BLaER1 treated with 17β-estradiol and CSF1 and Interleukin-3, amounts not matched to agents 10 nM and 100 nM (cell line): ENCODE data around the gene CDYL.

Experiments used
- H3K27ac ChIP-seq, 11 experiments: shearing (Covaris generic); formaldehyde crosslinking; 2 replicates each; pipeline ENCODE4 v1.8.1; 2022
- H3K27me3 ChIP-seq, 11 experiments: shearing (Covaris generic); formaldehyde crosslinking; 2 replicates each; pipeline ENCODE4 v1.8.1; 2022
- H3K36me3 ChIP-seq, 11 experiments: shearing (Covaris generic); formaldehyde crosslinking; 2 replicates each; pipeline ENCODE4 v1.8.1; 2022
- H3K4me1 ChIP-seq, 10 experiments: shearing (Covaris generic); formaldehyde crosslinking; 2 replicates each; pipeline ENCODE4 v1.8.1; 2022
- H3K4me2 ChIP-seq, 11 experiments: shearing (Covaris generic); formaldehyde crosslinking; 2 replicates each; pipeline ENCODE4 v1.8.1; 2022
- H3K4me3 ChIP-seq, 10 experiments: shearing (Covaris generic); formaldehyde crosslinking; 2 replicates each; pipeline ENCODE4 v1.8.1; 2022
- H3K9ac ChIP-seq, 11 experiments: shearing (Covaris generic); formaldehyde crosslinking; 2 replicates each; pipeline ENCODE4 v1.8.1; 2022
- H3K9me3 ChIP-seq, 11 experiments: shearing (Covaris generic); formaldehyde crosslinking; replicated peaks in 1 of 11; 2 replicates each; pipeline ENCODE4 v1.8.1; 2022
- H4K20me1 ChIP-seq, 11 experiments: shearing (Covaris generic); formaldehyde crosslinking; 2 replicates each; pipeline ENCODE4 v1.8.1; 2022
- Cebpa-rat ChIP-seq, 11 experiments: shearing (Covaris generic); IDR thresholded peaks; 2 replicates each; pipeline ENCODE4 v1.8.1; 2022

Gene CDYL

GRCh38 chr6:4814212-4814611 lies 38.0 kb downstream of the CDYL start:
- TF ChIP-seq Cebpa-rat (IDR thresholded peaks at IDR 0.05), result no peak
- H3K4me2 ChIP-seq, result peak overlapping the region in 3 of 11 experiments; percentile 8 to 21 (median 20); a peak in 1 of 22 replicates
- no peak overlapping the region for H3K9ac ChIP-seq
- peaks cover 0 to 33% (median 10%) of the 10 kb centered on the region in 10 experiments; a peak in 13 of 20 replicates for H3K4me1 ChIP-seq
- no peaks in the 10 kb centered on the region for H3K27me3 ChIP-seq
- peaks cover 9 to 80% (median 45%) of the 10 kb centered on the region in 11 experiments for H3K9me3 ChIP-seq
- no peak overlapping the region for H3K4me3 ChIP-seq
- peaks cover 45 to 94% (median 87%) of the 10 kb centered on the region in 11 experiments; a peak in 19 of 22 replicates for H4K20me1 ChIP-seq
- no peak overlapping the region for H3K27ac ChIP-seq
- peaks cover 5 to 51% (median 27%) of the 10 kb centered on the region in 11 experiments; a peak in 18 of 22 replicates for H3K36me3 ChIP-seq

GRCh38 chr6:4814987-4815386 lies 38.8 kb downstream of the CDYL start:
- H3K36me3 ChIP-seq, result peaks cover 10 to 55% (median 29%) of the 10 kb centered on the region in 11 experiments; a peak in 19 of 22 replicates
- H3K27me3 ChIP-seq, result no peaks in the 10 kb centered on the region
- TF ChIP-seq Cebpa-rat (IDR thresholded peaks at IDR 0.05), result no peak
- H3K9me3 ChIP-seq, result peaks cover 5 to 79% (median 42%) of the 10 kb centered on the region in 11 experiments; a peak in 20 of 22 replicates
- peaks cover 0 to 33% (median 10%) of the 10 kb centered on the region in 10 experiments; a peak in 13 of 20 replicates for H3K4me1 ChIP-seq
- no peak overlapping the region for H3K9ac ChIP-seq
- no peak overlapping the region for H3K4me3 ChIP-seq
- H3K4me2 ChIP-seq, result no peak overlapping the region
- peaks cover 53 to 100% (median 94%) of the 10 kb centered on the region in 11 experiments; a peak in 19 of 22 replicates for H4K20me1 ChIP-seq
- no peak overlapping the region for H3K27ac ChIP-seq

- peaks cover 9 to 79% (median 42%) of the 10 kb centered on the region in 11 experiments for H3K9me3 ChIP-seq
- H3K36me3 ChIP-seq, result peaks cover 14 to 58% (median 31%) of the 10 kb centered on the region in 11 experiments; a peak in 21 of 22 replicates
- no peaks in the 10 kb centered on the region for H3K27me3 ChIP-seq
- H3K9ac ChIP-seq, result no peak overlapping the region
- H3K4me3 ChIP-seq, result no peak overlapping the region
- no peak overlapping the region for H3K27ac ChIP-seq
- peaks cover 0 to 28% (median 10%) of the 10 kb centered on the region in 10 experiments; a peak in 13 of 20 replicates for H3K4me1 ChIP-seq
- H4K20me1 ChIP-seq, result peaks cover 58 to 100% (median 97%) of the 10 kb centered on the region in 11 experiments; a peak in 20 of 22 replicates
- no peak overlapping the region for H3K4me2 ChIP-seq
- no peak for TF ChIP-seq Cebpa-rat (IDR thresholded peaks at IDR 0.05)
Measured at GRCh38 chr6:4815584-4815983, 39.4 kb downstream of the CDYL start.

GRCh38 chr6:4816904-4817303 lies 40.7 kb downstream of the CDYL start:
- H3K36me3 ChIP-seq, result peaks cover 19 to 69% (median 42%) of the 10 kb centered on the region in 11 experiments; a peak in 21 of 22 replicates
- H3K9ac ChIP-seq, result no peak overlapping the region
- H3K4me1 ChIP-seq, result peaks cover 0 to 15% (median 6%) of the 10 kb centered on the region in 10 experiments; a peak in 12 of 20 replicates
- H3K4me3 ChIP-seq, result no peak overlapping the region
- no peak overlapping the region for H3K27ac ChIP-seq
- peaks cover 50 to 100% (median 89%) of the 10 kb centered on the region in 11 experiments; a peak in 20 of 22 replicates for H4K20me1 ChIP-seq
- peaks cover 12 to 81% (median 50%) of the 10 kb centered on the region in 11 experiments for H3K9me3 ChIP-seq
- TF ChIP-seq Cebpa-rat (IDR thresholded peaks at IDR 0.05), result peak in 6 of 11 experiments; percentile 26 to 64 (median 46); a peak in 6 of 22 replicates
- no peaks in the 10 kb centered on the region for H3K27me3 ChIP-seq
- H3K4me2 ChIP-seq, result no peak overlapping the region

- Histone ChIP-seq H3K27ac (no peak overlapping the region), H3K4me1 (peaks cover 0 to 12% (median 2%) of the 10 kb centered on the region in 10 experiments; a peak in 5 of 20 replicates), H3K9me3 (peaks cover 12 to 81% (median 56%) of the 10 kb centered on the region in 11 experiments), H3K27me3 (no peaks in the 10 kb centered on the region), H3K9ac (no peak overlapping the region), H3K4me3 (no peak overlapping the region), H3K4me2 (no peak overlapping the region), H4K20me1 (peaks cover 44 to 100% (median 89%) of the 10 kb centered on the region in 11 experiments; a peak in 20 of 22 replicates), H3K36me3 (peaks cover 19 to 69% (median 47%) of the 10 kb centered on the region in 11 experiments; a peak in 21 of 22 replicates)
- no peak for TF ChIP-seq Cebpa-rat (IDR thresholded peaks at IDR 0.05)
Measured at GRCh38 chr6:4817551-4817950, 41.3 kb downstream of the CDYL start.

- peaks cover 37 to 100% (median 82%) of the 10 kb centered on the region in 11 experiments; a peak in 20 of 22 replicates for H4K20me1 ChIP-seq
- H3K9me3 ChIP-seq, result peaks cover 19 to 81% (median 64%) of the 10 kb centered on the region in 11 experiments
- H3K36me3 ChIP-seq, result peaks cover 19 to 65% (median 53%) of the 10 kb centered on the region in 11 experiments; a peak in 21 of 22 replicates
- TF ChIP-seq Cebpa-rat (IDR thresholded peaks at IDR 0.05), result no peak
- peaks cover 0 to 12% (median 2%) of the 10 kb centered on the region in 10 experiments; a peak in 5 of 20 replicates for H3K4me1 ChIP-seq
- no peak overlapping the region for H3K4me2 ChIP-seq
- H3K27me3 ChIP-seq, result no peaks in the 10 kb centered on the region
- H3K4me3 ChIP-seq, result no peak overlapping the region
- H3K27ac ChIP-seq, result no peak overlapping the region
- H3K9ac ChIP-seq, result no peak overlapping the region
Measured at GRCh38 chr6:4818272-4818938, 42.2 kb downstream of the CDYL start.

- peaks cover 28 to 85% (median 77%) of the 10 kb centered on the region in 11 experiments for H3K9me3 ChIP-seq
- peaks cover 0 to 2% (median 0%) of the 10 kb centered on the region in 10 experiments; a peak in 2 of 20 replicates for H3K4me1 ChIP-seq
- no peak overlapping the region for H3K9ac ChIP-seq
- no peak for TF ChIP-seq Cebpa-rat (IDR thresholded peaks at IDR 0.05)
- H3K4me2 ChIP-seq, result no peak overlapping the region
- H3K27me3 ChIP-seq, result no peaks in the 10 kb centered on the region
- no peak overlapping the region for H3K27ac ChIP-seq
- no peak overlapping the region for H3K4me3 ChIP-seq
- H3K36me3 ChIP-seq, result peaks cover 19 to 75% (median 58%) of the 10 kb centered on the region in 11 experiments; a peak in 21 of 22 replicates
- peaks cover 26 to 100% (median 68%) of the 10 kb centered on the region in 11 experiments; a peak in 20 of 22 replicates for H4K20me1 ChIP-seq
Measured at GRCh38 chr6:4819706-4820283, 43.6 kb downstream of the CDYL start.

GRCh38 chr6:4820704-4821276 lies 44.6 kb downstream of the CDYL start:
- no peak for TF ChIP-seq Cebpa-rat (IDR thresholded peaks at IDR 0.05)
- no peaks in the 10 kb centered on the region for H3K27me3 ChIP-seq
- H3K9me3 ChIP-seq, result peaks cover 38 to 95% (median 87%) of the 10 kb centered on the region in 11 experiments
- no peak overlapping the region for H3K4me3 ChIP-seq
- H3K4me1 ChIP-seq, result no peaks in the 10 kb centered on the region
- no peak overlapping the region for H3K9ac ChIP-seq
- H3K4me2 ChIP-seq, result no peak overlapping the region
- H4K20me1 ChIP-seq, result peaks cover 22 to 100% (median 60%) of the 10 kb centered on the region in 11 experiments; a peak in 20 of 22 replicates
- no peak overlapping the region for H3K27ac ChIP-seq
- H3K36me3 ChIP-seq, result peaks cover 19 to 83% (median 58%) of the 10 kb centered on the region in 11 experiments; a peak in 21 of 22 replicates
